Measurements from ENCODE around the gene SOCS2. TPM values are rescaled to one million over a fixed set of nuclear protein-coding genes. Genes with fewer than 3 reads are reported as not detected.

SOCS2 gene
- total RNA-seq, 4 donors from 2014 or later, result 28.6 to 79.8 (median 66.9) TPM

GRCh38 chr12:93573552-93574223 is 1.2 kb downstream of the SOCS2 start:
- no peak for TF ChIP-seq POLR2A (IDR thresholded peaks at IDR 0.05)
- no peak for TF ChIP-seq CTCF (IDR thresholded peaks at IDR 0.05)
- 41 to 47% methylated on average over 21 of the region's 21 CpGs for WGBS, 2 donors
- Histone ChIP-seq H3K4me3 (replicated peaks in 1 of 3) (peak overlapping the region; percentile 15 to 72 (median 58)), H3K4me1 (peaks cover 0 to 3% of the 10 kb centered on the region in 2 donors), H3K27ac (peak overlapping the region; percentile 90 to 97 (median 95)), H3K36me3 (peaks cover 5 to 11% of the 10 kb centered on the region in 2 donors), H3K27me3 (no peaks in the 10 kb centered on the region), H3K9me3 (no peaks in the 10 kb centered on the region)
- intact Hi-C loops (cut with DNase I), result loop anchor here (5.0 to 10.0 kb wide), 2 partner anchors 101 to 169 kb away; partner anchors contain the start of gene CRADD
- DNase-seq, result no peak

GRCh38 chr12:93577222-93577621 is 4.7 kb downstream of the SOCS2 start:
- Histone ChIP-seq H3K4me3 (replicated peaks in 1 of 3) (no peak overlapping the region), H3K36me3 (peaks cover 5 to 11% of the 10 kb centered on the region in 2 donors), H3K27me3 (no peaks in the 10 kb centered on the region), H3K9me3 (no peaks in the 10 kb centered on the region), H3K27ac (peak overlapping the region in 1 of 3 donors; percentile 97), H3K4me1 (peaks cover 3 to 9% of the 10 kb centered on the region in 2 donors)
- TF ChIP-seq CTCF (IDR thresholded peaks at IDR 0.05), result no peak
- no peak for TF ChIP-seq POLR2A (IDR thresholded peaks at IDR 0.05)
- intact Hi-C loops (cut with DNase I), result loop anchor here (10.0 kb wide), 1 partner anchor 98 kb away; the partner anchor contains the start of gene CRADD
- WGBS, 2 donors, result 60 to 63% methylated on average over 3 of the region's 3 CpGs
- DNase-seq, result no peak

GRCh38 chr12:93578221-93578620 is 5.7 kb downstream of the SOCS2 start:
- Histone ChIP-seq H3K36me3 (peaks cover 5 to 9% of the 10 kb centered on the region in 2 donors), H3K27me3 (no peaks in the 10 kb centered on the region), H3K9me3 (no peaks in the 10 kb centered on the region), H3K4me1 (peaks cover 2 to 9% of the 10 kb centered on the region in 2 donors), H3K27ac (peak overlapping the region; percentile 7 to 97 (median 22)), H3K4me3 (replicated peaks in 1 of 3) (no peak overlapping the region)
- TF ChIP-seq CTCF (IDR thresholded peaks at IDR 0.05), result no peak
- no peak for TF ChIP-seq POLR2A (IDR thresholded peaks at IDR 0.05)
- intact Hi-C loops (cut with DNase I), result loop anchor here (10.0 kb wide), 1 partner anchor 97 kb away; the partner anchor contains the start of gene CRADD
- WGBS, 2 donors, result 72 to 79% methylated on average over 5 of the region's 5 CpGs
- DNase-seq, result no peak

GRCh38 chr12:93580682-93581081 is 8.2 kb downstream of the SOCS2 start:
- TF ChIP-seq POLR2A (IDR thresholded peaks at IDR 0.05), result no peak
- no peak for TF ChIP-seq CTCF (IDR thresholded peaks at IDR 0.05)
- intact Hi-C loops (cut with DNase I), result no loop called here
- Histone ChIP-seq H3K36me3 (peaks cover under 1% of the 10 kb centered on the region in 2 donors), H3K4me1 (peaks cover 0 to 9% of the 10 kb centered on the region in 2 donors), H3K27ac (no peak overlapping the region), H3K4me3 (replicated peaks in 1 of 3) (no peak overlapping the region), H3K9me3 (no peaks in the 10 kb centered on the region), H3K27me3 (no peaks in the 10 kb centered on the region)
- no peak for DNase-seq

- Histone ChIP-seq H3K36me3 (no peaks in the 10 kb centered on the region), H3K9me3 (no peaks in the 10 kb centered on the region), H3K4me3 (replicated peaks in 1 of 3) (no peak overlapping the region), H3K4me1 (peaks cover 0 to 9% of the 10 kb centered on the region in 2 donors), H3K27me3 (no peaks in the 10 kb centered on the region), H3K27ac (no peak overlapping the region)
- TF ChIP-seq CTCF (IDR thresholded peaks at IDR 0.05) (no peak), POLR2A (IDR thresholded peaks at IDR 0.05) (no peak)
- intact Hi-C loops (cut with DNase I), result no loop called here
- WGBS, 2 donors, result 74 to 79% methylated on average over 2 of the region's 2 CpGs
- DNase-seq, result no peak
Observed at GRCh38 chr12:93581370-93581769, 8.9 kb downstream of the SOCS2 start.
